Uterus (tissue), 4 donors: Measurements from ENCODE around the gene NUP210. TPM values are rescaled to one million over a fixed set of nuclear protein-coding genes. Genes with fewer than 3 reads are reported as not detected.

ENCODE experiments used
- DNase-seq, 2 donors: peaks; one replicate each; pipeline ENCODE4 v3.0.0-alpha.2; 2019 to 2020
- H3K27ac ChIP-seq, 2 donors: fragments of 200-600 bp; sonication (generic); 1 replicate in 1 of 2; 2 replicates in 1 of 2; pipeline ENCODE4 v1.5.1; 2016 to 2018
- H3K27me3 ChIP-seq, 2 donors: fragments of 200-600 bp; sonication (generic); one replicate each; pipeline ENCODE4 v1.5.1; 2018 to 2019; ENCODE audit warnings: control low read depth in 1 of 2
- H3K36me3 ChIP-seq, 2 donors: fragments of 200-600 bp; sonication (generic); one replicate each; pipeline ENCODE4 v1.5.1; 2019; ENCODE audit warnings: control low read depth in 1 of 2
- H3K4me1 ChIP-seq, 2 donors: fragments of 200-600 bp; sonication (generic); one replicate each; pipeline ENCODE4 v1.5.1; 2018 to 2019; ENCODE audit warnings: control low read depth in 1 of 2
- H3K4me3 ChIP-seq, 2 donors: fragments of 200-600 bp; sonication (generic); 1 replicate in 1 of 2; 2 replicates in 1 of 2; pipeline ENCODE4 v1.5.1; 2018 to 2019; ENCODE audit warnings: mild to moderate bottlenecking in 1 of 2
- H3K9me3 ChIP-seq, 2 donors: fragments of 200-600 bp; sonication (generic); one replicate each; pipeline ENCODE4 v1.5.1; 2019; ENCODE audit warnings: control low read depth in 1 of 2
- CTCF ChIP-seq, 4 experiments: fragments of 200-600 bp in 2 of 4; fragments of 450-650 bp in 2 of 4; sonication (generic) in 2 of 4; IDR thresholded peaks; one replicate each; pipeline ENCODE4 v1.5.1; 2016 to 2019; ENCODE audit warnings: antibody characterized with exemption in 4 of 4, mild to moderate bottlenecking in 2 of 4, moderate library complexity in 1 of 4
- POLR2A ChIP-seq, 2 donors: fragments of 450-650 bp; IDR thresholded peaks; one replicate each; pipeline ENCODE4 v1.6.1; 2016; ENCODE audit warnings: antibody characterized with exemption in 2 of 2, mild to moderate bottlenecking in 1 of 2, moderate library complexity in 1 of 2
- intact Hi-C: fragments of 100-400 bp; cut with DNase I; formaldehyde crosslinking; loops from one replicate; pipeline ENCODE4 v1.15.1; 2023; ENCODE audit warnings: low total_unique reads
- total RNA-seq, 4 donors: library from RNA; depleted of rRNA in 3 of 4; stranded (reverse); fragments of >200 nt in 3 of 4; gene quantifications; one replicate each; pipeline versions ENCODE4 v1.1.0 to v1.2.4, GENCODE V29; 2014 to 2023
- donor health status: DM: yes; HTN: yes; CAD: no.

Gene NUP210
- total RNA-seq, 4 donors from 2014 or later = 0.29 to 9.5 (median 5.1) TPM

GRCh38 chr3:13400114-13400673, 19.9 kb downstream of the NUP210 start:
- no peak for TF ChIP-seq CTCF (IDR thresholded peaks at IDR 0.05)
- TF ChIP-seq POLR2A (IDR thresholded peaks at IDR 0.05) = no peak
- Histone ChIP-seq H3K27ac (no peak overlapping the region), H3K4me1 (no peaks in the 10 kb centered on the region), H3K4me3 (no peak overlapping the region), H3K36me3 (no peaks in the 10 kb centered on the region), H3K27me3 (no peaks in the 10 kb centered on the region), H3K9me3 (peaks cover 0 to 3% of the 10 kb centered on the region in 2 donors)
- intact Hi-C loops = no loop called here
- no peak for DNase-seq

- intact Hi-C loops = no loop called here
- TF ChIP-seq POLR2A (IDR thresholded peaks at IDR 0.05) (no peak), CTCF (IDR thresholded peaks at IDR 0.05) (no peak)
Observed at GRCh38 chr3:13399603-13400002, 20.5 kb downstream of the NUP210 start.

DNA sequence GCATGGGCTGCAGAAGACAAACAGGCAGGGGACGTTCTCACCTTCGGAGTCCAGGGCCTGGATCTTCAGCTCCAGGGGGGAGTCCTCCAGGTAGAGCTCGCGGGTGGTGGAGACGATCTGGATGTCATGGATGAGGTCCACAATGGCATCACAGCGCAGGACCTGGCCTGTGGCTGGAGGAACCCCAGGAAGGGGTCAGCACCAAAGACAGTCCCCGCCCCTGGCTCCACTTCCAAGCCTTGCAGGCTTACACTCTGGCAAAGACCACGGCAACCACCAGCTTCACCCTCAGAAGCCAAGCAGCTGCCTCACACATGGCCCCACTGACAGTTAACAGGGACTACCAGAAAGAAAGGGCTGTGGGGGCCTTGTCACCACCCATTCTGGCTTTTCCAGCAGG, 22.8 kb downstream of the NUP210 start:
- H3K27ac ChIP-seq = no peak overlapping the region
- H3K4me1 ChIP-seq = no peaks in the 10 kb centered on the region
- no peaks in the 10 kb centered on the region for H3K27me3 ChIP-seq
- intact Hi-C loops = no loop called here
- H3K4me3 ChIP-seq = no peak overlapping the region
- TF ChIP-seq CTCF (IDR thresholded peaks at IDR 0.05) = no peak
- H3K36me3 ChIP-seq = no peaks in the 10 kb centered on the region
- H3K9me3 ChIP-seq = no peaks in the 10 kb centered on the region
- no peak for DNase-seq

More at GRCh38 chr3:13399603-13400002, 20.5 kb downstream of the NUP210 start:
- H3K27me3 ChIP-seq = no peaks in the 10 kb centered on the region
- no peak overlapping the region for H3K27ac ChIP-seq
- DNase-seq = no peak
- H3K36me3 ChIP-seq = no peaks in the 10 kb centered on the region
- H3K9me3 ChIP-seq = peaks cover 0 to 3% of the 10 kb centered on the region in 2 donors
- no peaks in the 10 kb centered on the region for H3K4me1 ChIP-seq
- H3K4me3 ChIP-seq = no peak overlapping the region

GRCh38 chr3:13394363-13394762, 25.8 kb downstream of the NUP210 start:
- Histone ChIP-seq H3K27ac (no peak overlapping the region), H3K27me3 (no peaks in the 10 kb centered on the region), H3K4me1 (no peaks in the 10 kb centered on the region), H3K36me3 (no peaks in the 10 kb centered on the region), H3K4me3 (no peak overlapping the region), H3K9me3 (no peaks in the 10 kb centered on the region)
- intact Hi-C loops = no loop called here
- DNase-seq = no peak
- TF ChIP-seq POLR2A (IDR thresholded peaks at IDR 0.05) (no peak), CTCF (IDR thresholded peaks at IDR 0.05) (no peak)

DNA sequence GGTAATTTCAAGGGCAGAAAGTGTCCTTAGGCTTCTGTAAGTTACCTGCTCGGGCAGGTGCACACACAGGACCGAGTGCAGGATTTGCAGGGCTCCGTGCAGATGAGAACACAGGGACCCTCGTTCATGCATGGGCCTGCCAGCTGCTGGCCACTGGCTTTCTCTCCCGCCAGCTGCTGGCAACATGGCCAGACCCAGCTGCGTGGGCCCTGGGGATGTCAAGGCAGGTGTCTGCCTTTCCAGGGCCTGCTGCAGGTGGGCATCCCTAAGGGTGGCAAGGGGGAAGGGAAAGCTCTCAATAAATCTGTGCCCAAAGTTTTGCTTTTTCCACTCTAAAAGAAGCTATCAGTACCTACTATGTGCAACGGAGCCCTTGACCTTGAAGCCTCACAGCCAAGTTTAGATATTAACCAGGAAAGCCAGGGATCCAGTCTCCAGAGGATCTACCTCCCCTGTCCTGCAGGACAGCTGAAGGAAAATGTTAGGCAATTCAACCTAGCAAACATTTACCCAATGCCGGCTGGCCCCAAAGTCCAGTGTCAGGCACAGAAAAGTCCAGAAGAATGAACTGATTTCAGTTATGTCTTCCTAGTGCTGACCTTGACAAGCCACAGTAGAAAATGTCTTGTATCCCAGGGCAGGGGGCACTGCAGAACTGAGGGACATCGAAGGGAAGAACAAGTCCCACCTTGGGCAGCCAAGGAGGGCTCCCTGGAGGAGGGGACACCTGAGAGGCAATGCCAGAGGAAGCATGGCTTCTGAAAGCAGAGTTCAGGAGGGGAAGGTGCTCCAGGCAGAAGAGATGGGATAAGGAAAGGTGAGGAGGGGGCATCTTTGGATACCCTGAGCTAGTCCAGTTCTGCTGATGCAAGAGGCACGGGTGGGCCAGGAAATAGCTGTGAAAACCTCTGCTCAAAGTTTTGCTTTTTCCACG, 26.4 kb downstream of the NUP210 start:
- TF ChIP-seq POLR2A (IDR thresholded peaks at IDR 0.05) = no peak
- TF ChIP-seq CTCF (IDR thresholded peaks at IDR 0.05) = no peak
- H3K36me3 ChIP-seq = no peaks in the 10 kb centered on the region
- H3K4me3 ChIP-seq = no peak overlapping the region
- H3K27me3 ChIP-seq = no peaks in the 10 kb centered on the region
- intact Hi-C loops = no loop called here
- no peak for DNase-seq
- H3K9me3 ChIP-seq = no peaks in the 10 kb centered on the region
- H3K27ac ChIP-seq = no peak overlapping the region
- H3K4me1 ChIP-seq = no peaks in the 10 kb centered on the region
